Lower leg skin (tissue), 3 donors: ENCODE measurements around the gene DOCK1.

Experiments
- CTCF ChIP-seq, 3 donors: fragments of 450-650 bp; IDR thresholded peaks; one replicate each; pipeline ENCODE4 v1.5.1; 2016; ENCODE audit warnings: antibody characterized with exemption in 3 of 3, mild to moderate bottlenecking in 3 of 3, moderate library complexity in 2 of 3
- POLR2A ChIP-seq, 2 donors: fragments of 450-650 bp; IDR thresholded peaks; one replicate each; pipeline ENCODE4 v1.6.1; 2016 to 2017; ENCODE audit warnings: antibody characterized with exemption in 2 of 2, mild to moderate bottlenecking in 1 of 2, moderate library complexity in 1 of 2

DNA sequence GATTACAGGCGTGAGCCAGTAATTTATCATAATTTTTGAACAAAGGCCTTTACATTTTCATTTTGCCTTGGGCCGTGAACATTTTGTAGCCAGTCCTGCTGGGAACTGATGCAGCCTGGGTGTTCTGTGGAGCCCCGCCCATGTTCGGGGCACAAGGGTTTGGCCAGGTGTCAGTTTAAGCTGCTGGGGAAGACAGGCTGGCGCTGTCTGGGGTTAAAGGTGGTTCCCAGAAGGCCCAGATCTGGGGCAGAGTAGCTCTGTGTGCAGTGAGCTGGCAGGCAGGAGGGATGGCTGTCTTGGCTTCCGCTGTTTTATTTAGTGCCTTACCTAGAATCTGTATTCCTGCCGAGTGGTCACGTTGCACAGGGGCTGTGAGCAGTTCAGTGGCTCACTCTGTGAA is 50.2 kb downstream of the DOCK1 start:
- no peak for TF ChIP-seq CTCF (IDR thresholded peaks at IDR 0.05)
- TF ChIP-seq POLR2A (IDR thresholded peaks at IDR 0.05), result no peak
